ENCODE data around the gene C5orf46. TPM values are rescaled to one million over a fixed set of nuclear protein-coding genes. Genes with fewer than 3 reads are reported as not detected.

The C5orf46 gene
- total and polyA plus RNA-seq, 4 donors = not detected

- Histone ChIP-seq H3K9me3 (ENCODE audit: control insufficient read depth in 4 of 4, low read length in 3 of 4) (no peaks in the 10 kb centered on the region), H3K4me1 (ENCODE audit: control insufficient read depth in 4 of 4, insufficient read depth in 4 of 4, low read length in 3 of 4) (peaks cover 0 to 2% (median under 1%) of the 10 kb centered on the region in 4 donors), H3K4me3 (ENCODE audit: low read depth in 1 of 3, low read length in 3 of 3) (no peak overlapping the region), H3K9ac (ENCODE audit: low read depth in 1 of 2, low read length in 2 of 2) (no peak overlapping the region), H3K27me3 (ENCODE audit: control insufficient read depth in 4 of 4, insufficient read depth in 4 of 4, low read length in 3 of 4) (no peaks in the 10 kb centered on the region), H3K27ac (ENCODE audit: low read depth in 1 of 2, low read length in 2 of 2) (no peak overlapping the region), H3K36me3 (ENCODE audit: control insufficient read depth in 4 of 4, insufficient read depth in 3 of 4, low read depth in 1 of 4, low read length in 3 of 4) (no peaks in the 10 kb centered on the region)
- 67% methylated on average over 2 of the region's 2 CpGs for WGBS
- no peak for DNase-seq (ENCODE audit: low spot score)
- TF ChIP-seq CTCF (IDR thresholded peaks at IDR 0.05; ENCODE audit: low read depth, low read length, missing input control) (no peak), FOXA1 (IDR thresholded peaks at IDR 0.05) (no peak), GABPA (IDR thresholded peaks at IDR 0.05 in 1 of 2, conservative IDR thresholded peaks at IDR 0.05 in 1 of 2) (no peak), JUND (IDR thresholded peaks at IDR 0.05) (no peak), FOXA2 (IDR thresholded peaks at IDR 0.05) (no peak), RAD21 (IDR thresholded peaks at IDR 0.05) (no peak), YY1 (IDR thresholded peaks at IDR 0.05) (no peak), SP1 (IDR thresholded peaks at IDR 0.05) (no peak), ATF3 (IDR thresholded peaks at IDR 0.05) (no peak), MAX (IDR thresholded peaks at IDR 0.05) (no peak)
These were observed 63.5 kb downstream of the C5orf46 start for GRCh38 chr5:147842869-147843268.

Other genes with a start within 250 kb of the C5orf46 start
- under 1 TPM; 0.23 to 0.25 TPM for gene JAKMIP2, start 123.8 kb downstream of the C5orf46 start, total RNA-seq
- under 1 TPM; 0.06 to 0.38 TPM for gene JAKMIP2, start 123.8 kb downstream of the C5orf46 start, polyA plus RNA-seq
- 10 to 100 TPM in 1 of 2 donors, under 1 TPM in 1; 0.33 to 53.7 TPM for gene SPINK1, start 74.9 kb downstream of the C5orf46 start, total RNA-seq
- gene SPINK1, start 74.9 kb downstream of the C5orf46 start, polyA plus RNA-seq = 1,000 to 10,000 TPM in 1 of 2 donors, 100 to 1,000 TPM in 1; 179 to 2,026 TPM
- gene SCGB3A2, start 27.8 kb downstream of the C5orf46 start, total RNA-seq = not detected
- gene SCGB3A2, start 27.8 kb downstream of the C5orf46 start, polyA plus RNA-seq = not detected
- gene SPINK5, start 157.4 kb upstream of the C5orf46 start, total RNA-seq = under 1 TPM in 1 of 2 donors, not detected in 1; 0.42 TPM
- under 1 TPM in 1 of 2 donors, not detected in 1; 0.10 TPM for gene SPINK5, start 157.4 kb upstream of the C5orf46 start, polyA plus RNA-seq

All from liver (tissue), 9 donors.